DMS53 treated with DMSO at 0.1 percent for 48 hours (cell line): Measurements from ENCODE around the gene RAC3.
"Not testable (repeated sequence)": the region's sequence is repeated elsewhere in the genome, so short reads cannot be mapped to it uniquely, and the experiment has no call there.

Experiments
- DNase-seq: peaks from one replicate; lab custom pipeline; 2025; ENCODE audit not compliant: unreplicated experiment; lab: John Stamatoyannopoulos, UW

The RAC3 gene

GRCh38 chr17:82037889-82038195 is 6.4 kb downstream of the RAC3 start:
- peak; percentile 67 for DNase-seq

DNA sequence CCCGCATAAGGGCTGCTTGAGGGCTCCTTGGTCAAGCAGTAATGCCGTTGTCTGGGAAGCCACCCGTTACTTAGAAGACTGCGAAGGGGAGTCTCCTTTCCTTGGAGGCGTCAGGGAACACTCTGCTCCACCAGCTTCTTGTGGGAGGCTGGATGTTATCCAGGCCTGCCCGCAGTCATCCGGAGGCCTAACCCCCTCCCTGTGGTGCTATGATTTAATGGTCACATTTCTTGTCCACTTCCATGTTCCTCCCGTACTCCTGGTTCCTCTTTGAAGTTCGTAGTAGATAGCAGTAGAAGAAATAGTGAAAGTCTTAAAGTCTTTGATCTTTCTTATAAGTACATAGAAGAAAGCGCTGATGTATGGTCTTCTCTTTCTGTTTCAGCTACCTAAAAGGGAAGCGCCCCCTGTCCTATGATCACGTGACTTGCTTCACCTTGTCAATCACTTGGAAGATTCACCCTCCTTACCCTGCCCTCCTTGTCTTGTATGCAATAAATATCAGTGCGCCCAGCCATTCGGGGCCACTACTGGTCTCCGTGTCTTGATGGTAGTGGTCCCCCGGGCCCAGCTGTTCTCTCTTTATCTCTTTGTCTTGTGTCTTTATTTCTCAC is 7.4 kb downstream of the RAC3 start:
- not testable (repeated sequence) for DNase-seq

DNA sequence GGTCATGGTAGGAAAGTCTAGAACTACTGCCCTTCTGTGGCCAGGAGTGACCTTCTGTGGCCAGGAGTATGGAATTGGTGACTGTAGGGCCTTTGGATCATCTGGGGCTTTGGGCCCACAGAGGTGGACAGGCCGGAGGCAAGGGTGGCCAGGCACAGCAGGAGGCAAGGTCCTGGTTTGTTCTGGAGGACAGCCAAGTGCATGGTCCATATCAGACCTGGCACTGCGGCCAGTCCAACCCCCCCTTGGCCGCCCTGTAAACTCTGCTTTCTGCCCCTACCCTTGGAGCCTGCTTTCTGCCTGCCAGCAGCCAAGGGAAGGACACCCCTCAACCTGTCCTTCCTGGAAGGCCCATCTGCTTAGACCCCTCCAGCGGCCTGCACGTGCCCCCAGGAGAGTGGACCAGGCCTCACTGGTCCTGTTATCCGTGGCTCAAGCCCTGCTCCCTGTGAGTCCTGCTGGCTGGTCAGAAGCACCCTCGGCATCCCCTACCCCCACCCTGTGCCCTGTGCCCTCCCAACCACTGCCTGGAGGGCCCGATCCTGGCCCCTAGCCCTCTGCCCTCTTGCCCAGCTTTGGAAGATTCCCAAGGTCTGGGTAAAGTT is 8.3 kb downstream of the RAC3 start:
- no peak for DNase-seq

GRCh38 chr17:82041144-82041814 is 9.8 kb downstream of the RAC3 start:
- DNase-seq = no peak

GRCh38 chr17:82042649-82043048 is 11.2 kb downstream of the RAC3 start:
- no peak for DNase-seq

- DNase-seq = no peak
Measured at GRCh38 chr17:82043507-82043906, 12.0 kb downstream of the RAC3 start.

GRCh38 chr17:82045936-82046484 is 14.5 kb downstream of the RAC3 start:
- no peak for DNase-seq

GRCh38 chr17:82046903-82047302 is 15.4 kb downstream of the RAC3 start:
- no peak for DNase-seq

GRCh38 chr17:82047379-82047778 is 15.9 kb downstream of the RAC3 start:
- DNase-seq = no peak

GRCh38 chr17:82047914-82048570 is 16.6 kb downstream of the RAC3 start:
- no peak for DNase-seq

- DNase-seq = no peak
Measured at GRCh38 chr17:82048571-82048971, 17.1 kb downstream of the RAC3 start.

- DNase-seq = no peak
Measured at GRCh38 chr17:82049106-82049505, 17.6 kb downstream of the RAC3 start.

- DNase-seq = no peak
Measured at GRCh38 chr17:82049521-82049971, 18.1 kb downstream of the RAC3 start.

- DNase-seq = no peak
Measured at GRCh38 chr17:82050152-82050760, 18.8 kb downstream of the RAC3 start.

DNA sequence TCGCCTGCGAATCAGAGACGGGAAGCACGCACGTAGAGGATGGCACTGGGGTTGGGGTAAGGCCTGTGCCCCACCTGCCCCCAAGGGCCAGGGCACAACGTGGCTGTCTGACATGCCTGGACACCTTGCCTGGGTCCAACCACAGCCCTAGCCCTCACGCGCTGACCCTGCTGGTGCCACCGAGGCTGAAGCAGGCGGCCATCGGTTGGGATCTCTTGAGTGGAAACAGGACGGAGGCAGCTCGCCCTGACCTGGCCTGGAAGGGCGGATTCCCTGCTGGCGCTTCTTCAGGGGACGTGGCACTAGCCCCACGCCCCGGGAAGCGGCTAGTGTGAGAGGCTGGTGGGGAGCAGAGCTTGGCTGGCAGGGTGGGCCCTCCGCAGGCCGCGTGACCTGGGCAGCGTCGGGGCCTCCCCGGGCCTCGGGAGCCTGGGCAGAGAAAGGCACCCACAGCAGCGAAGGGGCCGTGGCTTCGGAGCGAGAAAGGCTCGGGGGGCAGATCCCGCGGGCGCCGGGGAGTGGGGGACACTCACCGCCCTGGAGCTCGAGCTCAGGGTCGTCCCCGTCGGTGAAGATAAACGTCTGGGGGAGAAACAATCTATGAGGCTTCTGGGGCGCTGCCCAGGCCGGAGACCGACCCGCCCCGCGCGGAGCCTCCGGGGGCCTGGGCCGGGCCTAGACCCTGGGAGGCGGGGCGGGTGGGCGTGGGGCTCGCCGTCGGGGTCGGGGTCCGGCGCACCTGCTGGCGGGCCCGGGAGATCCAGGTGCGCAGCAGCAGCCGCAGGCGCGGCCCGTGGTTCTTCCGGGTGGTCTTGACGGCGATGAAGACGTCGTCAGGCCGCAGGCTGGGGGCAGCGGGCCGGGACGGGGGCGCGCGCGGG is 19.5 kb downstream of the RAC3 start:
- no peak for DNase-seq

- peak; percentile 48 for DNase-seq
Measured at GRCh38 chr17:82051776-82052637, 20.5 kb downstream of the RAC3 start, which contains the start of the genes GPS1 and RFNG. GPS1 (plus strand) TSS chr17:82051898; CDS start chr17:82051932, 34 bp downstream. RFNG (minus strand) TSS chr17:82051811; CDS start chr17:82051766, 45 bp downstream.

DNA sequence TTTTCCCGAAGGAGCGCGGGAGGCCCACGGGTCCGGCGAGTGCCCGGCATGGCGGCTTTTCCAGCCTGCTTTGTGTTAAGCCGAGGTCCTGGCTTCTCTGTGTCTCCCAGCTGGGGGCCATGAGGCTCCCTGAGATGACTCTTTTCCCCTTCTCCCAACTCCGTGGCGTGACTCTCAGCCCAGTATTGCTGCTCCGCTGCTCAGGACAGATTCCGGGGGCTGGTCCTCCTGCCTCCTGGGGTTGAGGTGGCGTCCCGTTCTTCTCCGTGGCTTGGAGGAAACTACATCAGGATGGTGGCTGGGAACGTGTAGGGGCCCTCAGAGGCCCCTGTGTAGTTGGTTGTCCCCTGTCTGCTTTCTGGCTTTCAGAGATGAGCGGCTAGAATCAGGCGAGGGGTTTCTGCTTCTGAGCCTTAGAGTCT is 21.2 kb downstream of the RAC3 start:
- DNase-seq = no peak

GRCh38 chr17:82053130-82053529 is 21.7 kb downstream of the RAC3 start:
- no peak for DNase-seq

GRCh38 chr17:82053556-82054263 is 22.2 kb downstream of the RAC3 start:
- DNase-seq = no peak
